ENCODE results near the gene CEP72. TPM values are rescaled to one million over a fixed set of nuclear protein-coding genes. Genes with fewer than 3 reads are reported as not detected.

CEP72 gene
- total RNA-seq, 1 donor from 2014 or later: 4.8 TPM

- no peak for DNase-seq (ENCODE audit: low read depth)
- Histone ChIP-seq H3K27me3 (ENCODE audit: control insufficient read depth, insufficient read depth, low read length) (no peaks in the 10 kb centered on the region), H3K4me3 (ENCODE audit: low read depth, low read length) (no peak overlapping the region), H3K36me3 (ENCODE audit: control insufficient read depth, insufficient read depth, low read length) (peaks cover 1% of the 10 kb centered on the region)
- no peak for TF ChIP-seq CTCF (IDR thresholded peaks at IDR 0.05; ENCODE audit: insufficient read depth, low read length, poor library complexity, severe bottlenecking)
Measured at GRCh38 chr5:638501-639252, 26.5 kb downstream of the CEP72 start.

DNA sequence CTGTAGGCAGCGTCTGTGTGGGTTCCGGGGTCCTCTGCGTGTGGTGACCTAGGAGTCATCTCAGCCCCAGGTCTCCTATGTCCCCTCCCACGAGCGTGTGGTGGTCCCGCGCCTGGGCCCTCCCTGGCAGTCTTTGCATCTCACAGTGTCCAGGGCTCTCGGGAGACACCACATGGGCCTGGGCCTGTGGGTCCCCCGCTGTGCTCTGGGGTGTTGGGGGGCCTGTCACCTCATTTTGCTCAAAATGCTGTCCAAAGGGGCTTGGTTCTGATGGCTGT is 27.1 kb downstream of the CEP72 start:
- Histone ChIP-seq H3K27me3 (ENCODE audit: control insufficient read depth, insufficient read depth, low read length) (no peaks in the 10 kb centered on the region), H3K4me3 (ENCODE audit: low read depth, low read length) (no peak overlapping the region), H3K36me3 (ENCODE audit: control insufficient read depth, insufficient read depth, low read length) (peaks cover 1% of the 10 kb centered on the region)
- TF ChIP-seq CTCF (IDR thresholded peaks at IDR 0.05; ENCODE audit: insufficient read depth, low read length, poor library complexity, severe bottlenecking): no peak
- DNase-seq (ENCODE audit: low read depth): no peak

DNA sequence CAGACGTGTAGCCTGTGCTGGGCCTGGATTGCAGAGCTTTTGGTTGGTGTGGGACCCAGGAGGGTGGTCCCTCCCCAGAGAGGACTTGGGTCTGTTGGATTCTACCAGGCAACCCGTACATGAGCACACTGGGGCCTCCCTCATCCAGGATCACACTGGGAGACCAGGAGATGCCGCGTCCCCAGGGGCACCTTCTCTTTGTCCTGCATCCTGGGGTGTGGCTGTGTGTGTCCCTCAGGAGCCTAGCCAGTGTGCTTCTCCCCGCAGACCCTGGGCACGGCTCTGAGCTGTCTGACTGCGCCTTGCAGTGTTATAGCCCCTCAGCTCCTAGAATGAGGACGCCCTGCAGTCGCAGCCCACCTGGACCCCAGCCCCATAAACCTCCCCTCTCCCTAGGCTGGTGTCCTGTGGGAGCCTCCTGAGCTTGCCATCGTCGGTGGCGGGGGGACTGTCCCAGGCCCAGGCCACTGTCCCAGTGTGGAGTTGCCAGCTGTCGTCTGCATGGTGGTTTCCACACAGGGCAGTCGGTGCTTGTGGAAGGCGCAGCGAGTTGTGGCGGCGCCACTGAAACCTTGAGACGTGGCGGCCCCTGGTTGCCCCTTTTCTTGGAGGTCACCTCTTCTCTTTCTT is 27.6 kb downstream of the CEP72 start:
- Histone ChIP-seq H3K27me3 (ENCODE audit: control insufficient read depth, insufficient read depth, low read length) (no peaks in the 10 kb centered on the region), H3K36me3 (ENCODE audit: control insufficient read depth, insufficient read depth, low read length) (peaks cover 1% of the 10 kb centered on the region)
- no peak for TF ChIP-seq CTCF (IDR thresholded peaks at IDR 0.05; ENCODE audit: insufficient read depth, low read length, poor library complexity, severe bottlenecking)

DNA sequence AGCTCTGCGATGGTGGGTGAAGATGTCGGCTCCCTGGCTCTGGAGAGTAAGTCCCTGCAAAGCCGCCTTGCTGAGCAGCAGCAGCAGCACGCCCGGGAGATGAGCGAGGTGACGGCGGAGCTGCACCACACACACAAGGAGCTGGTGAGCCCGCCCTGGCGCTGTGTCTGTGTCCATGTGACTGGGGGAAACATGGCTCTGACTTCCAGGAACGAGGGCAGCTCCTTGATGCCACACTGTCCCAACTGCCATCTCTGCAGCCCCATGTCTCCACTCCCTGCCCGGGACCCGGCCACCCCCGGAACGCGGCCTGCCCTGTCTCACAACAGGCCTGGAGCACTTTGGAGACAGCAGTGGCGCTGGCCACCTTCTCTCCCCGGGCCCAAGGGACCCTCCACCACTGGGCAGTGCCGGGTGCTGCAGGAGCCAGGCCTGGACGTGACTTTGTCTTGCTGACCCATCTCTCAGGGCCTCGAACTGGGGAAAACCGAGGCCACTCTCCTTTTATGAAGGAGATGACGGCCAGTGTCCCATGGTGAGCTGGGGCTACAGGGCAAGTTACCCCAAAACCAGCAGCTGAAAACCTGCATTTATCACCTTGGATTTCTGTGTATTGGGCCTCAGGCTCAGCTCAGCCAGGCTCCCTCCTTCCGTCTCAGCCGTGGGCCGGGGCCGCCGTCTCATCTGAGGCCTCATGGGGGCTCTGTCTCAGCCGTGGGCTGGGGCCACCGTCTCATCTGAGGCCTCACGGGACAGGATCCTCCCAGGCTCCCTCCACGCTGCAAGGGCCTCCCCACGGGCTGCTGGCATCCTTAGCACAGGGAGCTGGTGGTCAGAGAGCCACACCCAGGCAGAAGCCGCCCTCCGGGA is 28.6 kb downstream of the CEP72 start:
- no peak for TF ChIP-seq CTCF (IDR thresholded peaks at IDR 0.05; ENCODE audit: insufficient read depth, low read length, poor library complexity, severe bottlenecking)
- no peak for DNase-seq (ENCODE audit: low read depth)
- H3K4me3 ChIP-seq (ENCODE audit: low read depth, low read length): no peak overlapping the region

More for the DNA sequence above, 27.6 kb downstream of the CEP72 start:
- no peak for DNase-seq (ENCODE audit: low read depth)
- H3K4me3 ChIP-seq (ENCODE audit: low read depth, low read length): no peak overlapping the region

GRCh38 chr5:641331-641765 is 29.2 kb downstream of the CEP72 start:
- TF ChIP-seq CTCF (IDR thresholded peaks at IDR 0.05; ENCODE audit: insufficient read depth, low read length, poor library complexity, severe bottlenecking): no peak
- Histone ChIP-seq H3K36me3 (ENCODE audit: control insufficient read depth, insufficient read depth, low read length) (peaks cover 1% of the 10 kb centered on the region), H3K4me3 (ENCODE audit: low read depth, low read length) (no peak overlapping the region), H3K27me3 (ENCODE audit: control insufficient read depth, insufficient read depth, low read length) (no peaks in the 10 kb centered on the region)
- no peak for DNase-seq (ENCODE audit: low read depth)

More for the DNA sequence above, 28.6 kb downstream of the CEP72 start:
- H3K27me3 ChIP-seq (ENCODE audit: control insufficient read depth, insufficient read depth, low read length): no peaks in the 10 kb centered on the region
- H3K36me3 ChIP-seq (ENCODE audit: control insufficient read depth, insufficient read depth, low read length): peaks cover 1% of the 10 kb centered on the region

All from kidney epithelial cell (primary cell).